Neuronal stem cell (in vitro differentiated cells): ENCODE measurements around the gene KRT86.
A peak's percentile ranks its signal among the peaks of the same experiment; 100 is the strongest.

ENCODE experiments used
- DNase-seq: peaks from one replicate; pipeline ENCODE4 v3.0.0-alpha.2; 2013; ENCODE audit warnings: low spot score
- H2AFZ ChIP-seq: one replicate; pipeline ENCODE4 v1.6.1; 2013; ENCODE audit warnings: mild to moderate bottlenecking, low read length, inconsistent platforms
- H2AK5ac ChIP-seq: 2 replicates; pipeline ENCODE4 v1.6.1; 2013; ENCODE audit warnings: low read depth, mild to moderate bottlenecking, inconsistent platforms, low read length, moderate library complexity, mixed read lengths
- H2BK120ac ChIP-seq: 2 replicates; pipeline ENCODE4 v1.6.1; 2013; ENCODE audit warnings: low read depth, mild to moderate bottlenecking, inconsistent platforms, low read length, moderate library complexity, mixed read lengths
- H2BK12ac ChIP-seq: one replicate; pipeline ENCODE4 v1.6.1; 2013; ENCODE audit warnings: low read length, inconsistent platforms
- H2BK15ac ChIP-seq: 2 replicates; pipeline ENCODE4 v1.6.1; 2013; ENCODE audit warnings: mild to moderate bottlenecking, low read length, inconsistent platforms, mixed read lengths
- H2BK5ac ChIP-seq: one replicate; pipeline ENCODE4 v1.6.1; 2013; ENCODE audit warnings: inconsistent platforms, mild to moderate bottlenecking, low read length, moderate library complexity
- H3K14ac ChIP-seq: one replicate; pipeline ENCODE4 v1.6.1; 2013; ENCODE audit warnings: low read length, inconsistent platforms
- H3K18ac ChIP-seq: 2 replicates; pipeline ENCODE4 v1.6.1; 2013; ENCODE audit warnings: low read length, inconsistent platforms
- H3K23ac ChIP-seq: 2 replicates; pipeline ENCODE4 v1.6.1; 2013; ENCODE audit warnings: low read depth, mild to moderate bottlenecking, mixed read lengths, low read length, inconsistent platforms; ENCODE audit not compliant: poor library complexity
- H3K27ac ChIP-seq: replicated peaks from 3 replicates; pipeline ENCODE4 v1.5.1; 2013; ENCODE audit warnings: low read length, inconsistent platforms
- H3K27me3 ChIP-seq, 3 experiments: 2 replicates each; pipeline ENCODE4 v1.6.1; 2013; ENCODE audit warnings: low read length in 3 of 3, mild to moderate bottlenecking in 2 of 3, inconsistent platforms in 1 of 3, low read depth in 1 of 3, mixed read lengths in 1 of 3, moderate library complexity in 1 of 3; ENCODE audit not compliant: control insufficient read depth in 3 of 3, insufficient read depth in 3 of 3
- H3K36me3 ChIP-seq, 2 donors: replicated peaks in 1 of 2; 2 replicates each; pipeline ENCODE4 v1.6.1; 2013; ENCODE audit warnings: low read length in 2 of 2; ENCODE audit not compliant: control insufficient read depth in 2 of 2, insufficient read depth in 2 of 2
- H3K4ac ChIP-seq: 2 replicates; pipeline ENCODE4 v1.6.1; 2013; ENCODE audit warnings: inconsistent platforms, mild to moderate bottlenecking, low read length, moderate library complexity
- H3K4me1 ChIP-seq, 2 donors: 1 replicate in 1 of 2; 2 replicates in 1 of 2; pipeline ENCODE4 v1.6.1; 2013; ENCODE audit warnings: low read length in 2 of 2, low read depth in 1 of 2; ENCODE audit not compliant: control insufficient read depth in 2 of 2, insufficient read depth in 1 of 2
- H3K4me2 ChIP-seq: one replicate; pipeline ENCODE4 v1.6.1; 2013; ENCODE audit warnings: mild to moderate bottlenecking, low read length, inconsistent platforms; ENCODE audit not compliant: insufficient read depth, poor library complexity, severe bottlenecking
- H3K4me3 ChIP-seq, 2 donors: 2 replicates each; pipeline ENCODE4 v1.5.1; 2013; ENCODE audit warnings: low read length in 2 of 2, mild to moderate bottlenecking in 2 of 2, inconsistent platforms in 1 of 2, moderate library complexity in 1 of 2
- H3K79me1 ChIP-seq: one replicate; pipeline ENCODE4 v1.6.1; 2013; ENCODE audit warnings: low read depth, mild to moderate bottlenecking, inconsistent platforms, low read length, moderate library complexity
- H3K9ac ChIP-seq: one replicate; pipeline ENCODE4 v1.6.1; 2013; ENCODE audit warnings: mild to moderate bottlenecking, low read depth, low read length, inconsistent platforms; ENCODE audit not compliant: poor library complexity
- H3K9me3 ChIP-seq, 2 donors: replicated peaks in 1 of 2; 2 replicates each; pipeline versions ENCODE3 to v1.6.1; 2013; ENCODE audit warnings: low read length in 2 of 2, mild to moderate bottlenecking in 2 of 2, inconsistent platforms in 1 of 2, low read depth in 1 of 2, mixed read lengths in 1 of 2, moderate library complexity in 1 of 2; ENCODE audit not compliant: control insufficient read depth in 2 of 2, insufficient read depth in 1 of 2
- H4K8ac ChIP-seq: one replicate; pipeline ENCODE4 v1.6.1; 2013; ENCODE audit warnings: low read depth, mild to moderate bottlenecking, inconsistent platforms, low read length, moderate library complexity
- H4K91ac ChIP-seq: one replicate; pipeline ENCODE4 v1.6.1; 2013; ENCODE audit warnings: low read length, low read depth, mild to moderate bottlenecking, inconsistent platforms; ENCODE audit not compliant: poor library complexity
- WGBS, 2 donors: extraction: QIAGEN DNeasy Blood & Tissue Kit; methylation state at CpG; one replicate each; pipeline ENCODE4 v1.1.7; 2013; ENCODE audit warnings: missing lambda C conversion rate in 2 of 2, mixed read lengths in 1 of 2; ENCODE audit not compliant: insufficient read length in 2 of 2, insufficient replicate concordance in 1 of 2; ENCODE audit errors: extremely low coverage in 2 of 2; 5-methylcytosine and 5-hydroxymethylcytosine counted together

The KRT86 gene

GRCh38 chr12:52248541-52249461, 25.6 kb upstream of the KRT86 start:
- H3K4ac ChIP-seq: peak overlapping the region; percentile 29
- no peak overlapping the region for H2BK5ac ChIP-seq
- H2BK120ac ChIP-seq: no peak overlapping the region
- H3K23ac ChIP-seq: peak overlapping the region; percentile 57
- H2AK5ac ChIP-seq: peak overlapping the region; percentile 20
- no peak overlapping the region for H3K14ac ChIP-seq
- no peak overlapping the region for H4K91ac ChIP-seq
- H2BK15ac ChIP-seq: peak overlapping the region; percentile 84
- WGBS, 2 donors: no CpG with 5 or more reads among the region's 18 CpGs
- no peak for DNase-seq
- H2AFZ ChIP-seq: no peak overlapping the region
- H3K4me2 ChIP-seq: no peak overlapping the region
- no peak overlapping the region for H3K27ac ChIP-seq
- H3K4me1 ChIP-seq: peaks cover 0 to 4% of the 10 kb centered on the region in 2 donors
- no peak overlapping the region for H3K18ac ChIP-seq
- H3K79me1 ChIP-seq: no peaks in the 10 kb centered on the region
- H3K27me3 ChIP-seq: peaks cover 0 to 52% (median 26%) of the 10 kb centered on the region in 3 experiments
- no peak overlapping the region for H3K4me3 ChIP-seq
- no peak overlapping the region for H2BK12ac ChIP-seq
- H3K36me3 ChIP-seq: no peaks in the 10 kb centered on the region
- H4K8ac ChIP-seq: no peak overlapping the region
- peak overlapping the region; percentile 13 for H3K9ac ChIP-seq
- no peaks in the 10 kb centered on the region for H3K9me3 ChIP-seq

- Histone ChIP-seq H2BK15ac (peak overlapping the region; percentile 84), H3K4me1 (peaks cover 0 to 4% of the 10 kb centered on the region in 2 donors), H4K8ac (no peak overlapping the region), H2AK5ac (peak overlapping the region; percentile 20), H2BK120ac (no peak overlapping the region), H3K27ac (no peak overlapping the region), H3K9me3 (no peaks in the 10 kb centered on the region), H2BK12ac (no peak overlapping the region), H3K14ac (no peak overlapping the region), H3K18ac (peak overlapping the region; percentile 84), H3K4me2 (no peak overlapping the region), H3K9ac (no peak overlapping the region), H3K79me1 (no peaks in the 10 kb centered on the region), H3K4ac (no peak overlapping the region), H3K4me3 (no peak overlapping the region), H2AFZ (no peak overlapping the region), H3K27me3 (peaks cover 0 to 52% (median 26%) of the 10 kb centered on the region in 3 experiments), H3K23ac (no peak overlapping the region), H2BK5ac (no peak overlapping the region), H3K36me3 (no peaks in the 10 kb centered on the region), H4K91ac (no peak overlapping the region)
- no peak for DNase-seq
- WGBS, 2 donors: no CpG with 5 or more reads among the region's 2 CpGs
Observed at GRCh38 chr12:52249511-52250047, 24.9 kb upstream of the KRT86 start.

- no CpG with 5 or more reads among the region's 52 CpGs for WGBS, 2 donors
- no peak for DNase-seq
- no peak overlapping the region for H3K4me3 ChIP-seq
- no peaks in the 10 kb centered on the region for H3K9me3 ChIP-seq
- H2BK15ac ChIP-seq: no peak overlapping the region
- peaks cover 0 to 4% of the 10 kb centered on the region in 2 donors for H3K4me1 ChIP-seq
- H3K23ac ChIP-seq: peak overlapping the region; percentile 1
- H2BK12ac ChIP-seq: no peak overlapping the region
- H2BK5ac ChIP-seq: no peak overlapping the region
- H3K9ac ChIP-seq: peak overlapping the region; percentile 57
- H3K18ac ChIP-seq: peak overlapping the region; percentile 84
- no peak overlapping the region for H4K8ac ChIP-seq
- H2BK120ac ChIP-seq: no peak overlapping the region
- H3K27me3 ChIP-seq: peaks cover 0 to 53% (median 26%) of the 10 kb centered on the region in 3 experiments
- H3K27ac ChIP-seq: no peak overlapping the region
- H2AK5ac ChIP-seq: no peak overlapping the region
- H3K36me3 ChIP-seq: no peaks in the 10 kb centered on the region
- no peak overlapping the region for H2AFZ ChIP-seq
- no peak overlapping the region for H3K14ac ChIP-seq
- H3K79me1 ChIP-seq: no peaks in the 10 kb centered on the region
- peak overlapping the region; percentile 50 for H3K4me2 ChIP-seq
- H4K91ac ChIP-seq: no peak overlapping the region
- no peak overlapping the region for H3K4ac ChIP-seq
Observed at GRCh38 chr12:52250048-52250990, 24.1 kb upstream of the KRT86 start.
